Upper lobe of left lung (tissue), 4 donors: Measurements from ENCODE around the gene ZC3H18.

ENCODE experiments used
- POLR2A ChIP-seq, 4 donors: fragments of 450-650 bp; IDR thresholded peaks; one replicate each; pipeline ENCODE4 v1.5.1; 2016 to 2017; ENCODE audit warnings: antibody characterized with exemption in 4 of 4, mild to moderate bottlenecking in 2 of 4
- POLR2AphosphoS5 ChIP-seq, 2 donors: sonication (generic); formaldehyde crosslinking; IDR thresholded peaks; one replicate each; pipeline ENCODE4 v1.5.1; 2017; ENCODE audit warnings: antibody characterized with exemption in 2 of 2
- TF ChIP-seq, protein P1 (sequence below), 6 experiments: fragments of 450-650 bp in 4 of 6; fragments of 200-600 bp in 2 of 6; sonication (generic) in 2 of 6; IDR thresholded peaks; one replicate each; pipeline ENCODE4 v1.5.1; 2016 to 2019; ENCODE audit warnings: antibody characterized with exemption in 6 of 6

DNA sequence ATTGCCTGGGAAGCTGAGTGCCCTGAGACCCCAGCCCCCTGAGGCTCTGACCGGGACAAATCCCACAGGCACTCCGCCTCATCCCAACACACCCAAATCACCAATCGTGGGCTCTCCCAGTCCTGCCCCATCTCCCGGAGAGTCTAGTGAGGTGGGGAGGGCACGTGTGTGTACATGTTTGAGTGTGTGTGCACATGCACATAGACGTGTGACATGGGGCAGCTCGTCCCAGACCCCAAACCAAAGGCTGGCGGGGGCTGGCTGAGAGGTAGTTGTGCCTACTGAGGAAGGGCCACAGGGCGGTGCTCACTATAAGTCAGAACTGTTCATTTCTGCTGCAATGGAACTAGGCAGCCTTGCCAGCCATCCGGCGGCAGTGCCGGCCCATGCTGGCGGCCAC, 107.5 kb downstream of the ZC3H18 start:
- TF ChIP-seq POLR2AphosphoS5 (IDR thresholded peaks at IDR 0.05) (no peak), POLR2A (IDR thresholded peaks at IDR 0.05) (no peak)
- TF ChIP-seq, protein P1, sequence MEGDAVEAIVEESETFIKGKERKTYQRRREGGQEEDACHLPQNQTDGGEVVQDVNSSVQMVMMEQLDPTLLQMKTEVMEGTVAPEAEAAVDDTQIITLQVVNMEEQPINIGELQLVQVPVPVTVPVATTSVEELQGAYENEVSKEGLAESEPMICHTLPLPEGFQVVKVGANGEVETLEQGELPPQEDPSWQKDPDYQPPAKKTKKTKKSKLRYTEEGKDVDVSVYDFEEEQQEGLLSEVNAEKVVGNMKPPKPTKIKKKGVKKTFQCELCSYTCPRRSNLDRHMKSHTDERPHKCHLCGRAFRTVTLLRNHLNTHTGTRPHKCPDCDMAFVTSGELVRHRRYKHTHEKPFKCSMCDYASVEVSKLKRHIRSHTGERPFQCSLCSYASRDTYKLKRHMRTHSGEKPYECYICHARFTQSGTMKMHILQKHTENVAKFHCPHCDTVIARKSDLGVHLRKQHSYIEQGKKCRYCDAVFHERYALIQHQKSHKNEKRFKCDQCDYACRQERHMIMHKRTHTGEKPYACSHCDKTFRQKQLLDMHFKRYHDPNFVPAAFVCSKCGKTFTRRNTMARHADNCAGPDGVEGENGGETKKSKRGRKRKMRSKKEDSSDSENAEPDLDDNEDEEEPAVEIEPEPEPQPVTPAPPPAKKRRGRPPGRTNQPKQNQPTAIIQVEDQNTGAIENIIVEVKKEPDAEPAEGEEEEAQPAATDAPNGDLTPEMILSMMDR (IDR thresholded peaks at IDR 0.05) = no peak
